CD4-positive, alpha-beta T cell treated with Interleukin-1 beta for 1 hour (primary cell): ENCODE results near the gene TRIM31.
"Not testable (repeated sequence)": the region's sequence is repeated elsewhere in the genome, so short reads cannot be mapped to it uniquely, and the experiment has no call there.

Source experiments
- DNase-seq, 2 donors: peaks; one replicate each; pipeline ENCODE4 v3.0.0-alpha.2; 2020 to 2022

The TRIM31 gene

GRCh38 chr6:30149234-30149633, 36.3 kb upstream of the TRIM31 start:
- no peak for DNase-seq

- DNase-seq: no peak
Observed at GRCh38 chr6:30147096-30147495, 34.2 kb upstream of the TRIM31 start.

GRCh38 chr6:30145818-30146217, 32.9 kb upstream of the TRIM31 start:
- no peak for DNase-seq

- DNase-seq: no peak
Observed at GRCh38 chr6:30144811-30145210, 31.9 kb upstream of the TRIM31 start.

- no peak for DNase-seq
Observed at GRCh38 chr6:30143780-30144179, 30.9 kb upstream of the TRIM31 start.

GRCh38 chr6:30142665-30143064, 29.8 kb upstream of the TRIM31 start:
- DNase-seq: no peak

- not testable (repeated sequence) for DNase-seq
Observed at GRCh38 chr6:30140240-30140639, 27.4 kb upstream of the TRIM31 start.

GRCh38 chr6:30136570-30137286, 23.8 kb upstream of the TRIM31 start:
- DNase-seq: no peak

- DNase-seq: no peak
Observed at GRCh38 chr6:30135757-30136156, 22.9 kb upstream of the TRIM31 start, which contains the start of gene TRIM40. Gene TRIM40 (plus strand): TSS chr6:30136140. CDS start chr6:30137037, 897 bp downstream.

GRCh38 chr6:30135147-30135546, 22.3 kb upstream of the TRIM31 start:
- no peak for DNase-seq

- DNase-seq: no peak
Observed at GRCh38 chr6:30131947-30132497, 19.1 kb upstream of the TRIM31 start.

GRCh38 chr6:30130887-30131862, 18.3 kb upstream of the TRIM31 start:
- peak; percentile 79 to 83 for DNase-seq

- DNase-seq: no peak
Observed at GRCh38 chr6:30130179-30130679, 17.3 kb upstream of the TRIM31 start.

GRCh38 chr6:30129265-30130178, 16.6 kb upstream of the TRIM31 start:
- DNase-seq: no peak

GRCh38 chr6:30127238-30128093, 14.6 kb upstream of the TRIM31 start:
- no peak for DNase-seq

- DNase-seq: no peak
Observed at GRCh38 chr6:30122515-30122914, 9.6 kb upstream of the TRIM31 start.

- no peak for DNase-seq
Observed at GRCh38 chr6:30121446-30122366, 8.8 kb upstream of the TRIM31 start.

GRCh38 chr6:30118691-30119090, 5.8 kb upstream of the TRIM31 start:
- DNase-seq: not testable (repeated sequence)

- DNase-seq: no peak
Observed at GRCh38 chr6:30116724-30117123, 3.8 kb upstream of the TRIM31 start.

GRCh38 chr6:30113841-30114240, 951 bp upstream of the TRIM31 start:
- no peak for DNase-seq
